Lung (tissue), 12 donors: Measurements from ENCODE around the gene FHAD1. TPM values are rescaled to one million over a fixed set of nuclear protein-coding genes. Genes with fewer than 3 reads are reported as not detected.

Experiments used
- ATAC-seq: fragments of 200-7000 bp; cut with Tn5 transposase; one replicate; pipeline ENCODE4 v1.9.1; 2020; ENCODE audit warnings: moderate number of reproducible peaks; ENCODE audit not compliant: insufficient read depth, low FRiP score
- DNase-seq, 3 donors: peaks; one replicate each; pipeline ENCODE4 v3.0.0-alpha.2; 2013 to 2017
- H3K27ac ChIP-seq, 2 donors: one replicate each; pipeline ENCODE4 v1.5.1; 2013; ENCODE audit warnings: mild to moderate bottlenecking in 2 of 2, moderate library complexity in 2 of 2, control low read depth in 1 of 2, inconsistent platforms in 1 of 2, low read depth in 1 of 2, low read length in 1 of 2
- H3K27me3 ChIP-seq, 3 donors: one replicate each; pipeline ENCODE4 v1.5.1; 2013; ENCODE audit warnings: low read length in 2 of 3; ENCODE audit not compliant: control insufficient read depth in 3 of 3, insufficient read depth in 3 of 3
- H3K36me3 ChIP-seq, 4 donors: one replicate each; pipeline ENCODE4 v1.5.1; 2013; ENCODE audit warnings: low read length in 4 of 4, mild to moderate bottlenecking in 1 of 4, moderate library complexity in 1 of 4; ENCODE audit not compliant: control insufficient read depth in 4 of 4, insufficient read depth in 4 of 4
- H3K4me1 ChIP-seq, 5 donors: one replicate each; pipeline ENCODE4 v1.5.1; 2013; ENCODE audit warnings: low read length in 5 of 5, mild to moderate bottlenecking in 2 of 5, moderate library complexity in 1 of 5; ENCODE audit not compliant: control insufficient read depth in 5 of 5, insufficient read depth in 5 of 5
- H3K4me3 ChIP-seq: one replicate; pipeline ENCODE4 v1.5.1; 2013; ENCODE audit warnings: mild to moderate bottlenecking, control low read depth, moderate library complexity
- H3K9ac ChIP-seq, 2 donors: one replicate each; pipeline ENCODE4 v1.5.1; 2013; ENCODE audit warnings: low read length in 2 of 2, control low read depth in 1 of 2; ENCODE audit not compliant: insufficient read depth in 1 of 2
- H3K9me3 ChIP-seq, 4 donors: one replicate each; pipeline ENCODE4 v1.5.1; 2013; ENCODE audit warnings: low read length in 3 of 4, mild to moderate bottlenecking in 1 of 4, moderate library complexity in 1 of 4; ENCODE audit not compliant: control insufficient read depth in 4 of 4, insufficient read depth in 3 of 4
- CTCF ChIP-seq: IDR thresholded peaks from 2 replicates; pipeline ENCODE4 v1.5.1; 2012; ENCODE audit warnings: mild to moderate bottlenecking; ENCODE audit errors: control extremely low read depth, extremely low read depth
- WGBS, 2 donors: extraction: QIAGEN DNeasy Blood & Tissue Kit; methylation state at CpG; one replicate each; pipeline ENCODE4 v1.1.7; 2013; 5-methylcytosine and 5-hydroxymethylcytosine counted together
- polyA plus RNA-seq, 2 donors: library from polyadenylated mRNA; stranded (reverse); fragments of 200-250 nt; gene quantifications; one replicate each; pipeline ENCODE4 v1.2.1, GENCODE V29; 2013
- total RNA-seq, 2 donors: library from RNA; depleted of rRNA in 1 of 2; stranded (reverse); fragments of >200 nt in 1 of 2; gene quantifications; one replicate each; pipeline ENCODE4 v1.2.1, GENCODE V29; 2014 to 2021
- donor health status: control.
- donor health status: control.
- donor health status: Bipolar disorder and iron deficiency.
- donor health status: healthy.
- donor health status: DM: yes; HTN: yes; CAD: no.

FHAD1 gene
- total and polyA plus RNA-seq, 4 donors: 4.4 to 25.9 (median 9.2) TPM

DNA sequence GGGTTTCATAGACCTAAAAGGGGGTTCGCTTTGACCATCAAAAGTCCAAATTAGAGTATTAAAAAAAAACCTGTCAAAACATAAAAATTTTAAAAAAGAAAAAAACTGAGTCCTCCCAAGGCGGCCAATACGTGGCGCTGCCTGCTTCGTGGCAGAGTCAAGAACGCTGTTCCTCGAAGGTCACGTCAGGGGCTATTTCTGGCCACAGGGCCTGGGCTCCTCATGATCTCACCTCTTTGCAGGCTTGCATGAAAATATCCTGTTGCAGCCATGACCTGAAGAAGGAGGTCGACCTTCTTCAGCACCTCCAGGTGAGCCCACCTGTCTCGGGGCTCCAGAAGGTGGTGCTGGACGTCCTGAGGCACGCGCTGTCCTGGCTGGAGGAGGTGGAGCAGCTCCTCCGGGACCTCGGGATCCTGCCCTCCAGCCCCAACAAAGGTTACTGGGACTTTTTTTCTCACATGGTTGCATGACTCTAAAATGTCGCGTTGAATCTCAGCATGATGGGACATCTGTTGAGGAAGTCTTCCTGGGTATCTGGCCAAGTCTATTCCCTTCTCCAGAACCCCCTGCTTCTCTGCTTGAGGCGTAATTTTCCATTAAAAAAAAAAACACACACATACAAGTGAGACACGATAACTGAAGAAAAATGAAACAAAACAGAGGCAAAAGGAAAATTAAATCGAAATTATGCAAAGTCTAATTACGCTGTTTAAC is 82.2 kb downstream of the FHAD1 start:
- Histone ChIP-seq H3K27ac (no peak overlapping the region), H3K36me3 (no peaks in the 10 kb centered on the region), H3K4me3 (no peak overlapping the region), H3K9ac (no peak overlapping the region), H3K27me3 (no peaks in the 10 kb centered on the region), H3K4me1 (peaks cover 0 to 43% (median 20%) of the 10 kb centered on the region in 5 donors), H3K9me3 (no peaks in the 10 kb centered on the region)
- no peak for ATAC-seq
- 43 to 45% methylated on average over 21 of the region's 21 CpGs for WGBS, 2 donors
- no peak for TF ChIP-seq CTCF
- DNase-seq: peak in 1 of 3 donors; percentile 48

DNA sequence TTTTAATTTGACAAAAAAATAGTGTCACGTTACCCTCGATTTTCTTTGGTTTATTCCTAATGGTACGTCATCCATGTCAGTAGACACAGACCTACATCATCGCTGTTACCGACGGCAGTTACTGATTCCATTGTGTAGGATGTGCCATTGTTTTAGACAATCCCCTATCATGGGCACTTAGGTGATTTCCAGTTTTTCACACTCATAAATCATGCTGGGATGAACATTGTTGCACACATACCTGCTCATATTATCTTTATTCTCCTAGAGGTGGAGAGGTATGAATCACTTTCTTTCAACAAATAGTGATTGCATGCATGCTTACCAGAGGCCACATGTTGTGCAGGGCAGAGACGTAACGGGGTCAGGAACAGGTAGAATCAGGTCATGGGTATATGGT is 83.0 kb downstream of the FHAD1 start:
- H3K27ac ChIP-seq: no peak overlapping the region
- TF ChIP-seq CTCF: no peak
- H3K27me3 ChIP-seq: no peaks in the 10 kb centered on the region
- H3K9me3 ChIP-seq: no peaks in the 10 kb centered on the region
- no peak for ATAC-seq
- WGBS, 2 donors: 90 to 95% methylated on average over 8 of the region's 8 CpGs
- H3K4me3 ChIP-seq: no peak overlapping the region
- H3K9ac ChIP-seq: no peak overlapping the region
- DNase-seq: no peak
- H3K4me1 ChIP-seq: peaks cover 0 to 35% (median 13%) of the 10 kb centered on the region in 5 donors
- no peaks in the 10 kb centered on the region for H3K36me3 ChIP-seq

GRCh38 chr1:15331180-15331579 is 84.2 kb downstream of the FHAD1 start:
- no peaks in the 10 kb centered on the region for H3K27me3 ChIP-seq
- DNase-seq (no peak), ATAC-seq (no peak)
- no peak overlapping the region for H3K4me3 ChIP-seq
- no peak overlapping the region for H3K9ac ChIP-seq
- H3K9me3 ChIP-seq: no peaks in the 10 kb centered on the region
- no peak for TF ChIP-seq CTCF
- WGBS, 2 donors: 93 to 95% methylated on average over 5 of the region's 5 CpGs
- no peaks in the 10 kb centered on the region for H3K36me3 ChIP-seq
- H3K27ac ChIP-seq: no peak overlapping the region
- H3K4me1 ChIP-seq: peaks cover 0 to 33% (median 10%) of the 10 kb centered on the region in 5 donors

GRCh38 chr1:15331734-15332133 is 84.7 kb downstream of the FHAD1 start:
- H3K4me3 ChIP-seq: no peak overlapping the region
- DNase-seq (no peak), ATAC-seq (no peak)
- H3K9ac ChIP-seq: no peak overlapping the region
- no peak overlapping the region for H3K27ac ChIP-seq
- H3K36me3 ChIP-seq: no peaks in the 10 kb centered on the region
- H3K4me1 ChIP-seq: peaks cover 0 to 34% (median 10%) of the 10 kb centered on the region in 5 donors
- TF ChIP-seq CTCF: no peak
- no peaks in the 10 kb centered on the region for H3K27me3 ChIP-seq
- WGBS, 2 donors: 83% methylated on average over 2 of the region's 2 CpGs
- no peaks in the 10 kb centered on the region for H3K9me3 ChIP-seq
